Measurements from ENCODE around the gene FYN. TPM values are rescaled to one million over a fixed set of nuclear protein-coding genes. Genes with fewer than 3 reads are reported as not detected.

FYN gene
- polyA plus RNA-seq, 1 donor, result 169 TPM

GRCh38 chr6:111832833-111833418, 40.3 kb downstream of the FYN start:
- DNase-seq, result no peak

GRCh38 chr6:111831408-111831807, 41.8 kb downstream of the FYN start:
- no peak for DNase-seq

GRCh38 chr6:111829998-111830397, 43.3 kb downstream of the FYN start:
- no peak for DNase-seq

GRCh38 chr6:111829581-111829980, 43.7 kb downstream of the FYN start:
- no peak for DNase-seq

- DNase-seq, result no peak
These were observed 44.4 kb downstream of the FYN start for GRCh38 chr6:111828809-111829208.

GRCh38 chr6:111825439-111826086, 47.7 kb downstream of the FYN start:
- DNase-seq, result no peak

- DNase-seq, result no peak
These were observed 48.5 kb downstream of the FYN start for GRCh38 chr6:111824608-111825337.

GRCh38 chr6:111823831-111824607, 49.2 kb downstream of the FYN start:
- DNase-seq, result no peak

- DNase-seq, result no peak
These were observed 50.2 kb downstream of the FYN start for GRCh38 chr6:111823012-111823411.

- DNase-seq, result no peak
These were observed 53.8 kb downstream of the FYN start for GRCh38 chr6:111819458-111819857.

- no peak for DNase-seq
These were observed 54.6 kb downstream of the FYN start for GRCh38 chr6:111818539-111819226.

- no peak for DNase-seq
These were observed 55.7 kb downstream of the FYN start for GRCh38 chr6:111817451-111818120.

- no peak for DNase-seq
These were observed 59.5 kb downstream of the FYN start for GRCh38 chr6:111813677-111814310.

GRCh38 chr6:111813237-111813636, 60.0 kb downstream of the FYN start:
- no peak for DNase-seq

GRCh38 chr6:111812060-111813038, 60.9 kb downstream of the FYN start:
- no peak for DNase-seq

GRCh38 chr6:111810294-111811131, 62.7 kb downstream of the FYN start:
- DNase-seq, result no peak

- DNase-seq, result no peak
These were observed 63.5 kb downstream of the FYN start for GRCh38 chr6:111809766-111810165.

GRCh38 chr6:111809264-111809663, 64.0 kb downstream of the FYN start:
- DNase-seq, result no peak

- DNase-seq, result no peak
These were observed 64.8 kb downstream of the FYN start for GRCh38 chr6:111808493-111808892.
